ENCODE data around the gene DNAJB14. TPM values are rescaled to one million over a fixed set of nuclear protein-coding genes. Genes with fewer than 3 reads are reported as not detected.

Gene DNAJB14
- total and polyA plus RNA-seq, 2 donors (not counting 1 experiment from before 2014, with no cell fraction given) = 14.4 to 64.9 TPM

DNA sequence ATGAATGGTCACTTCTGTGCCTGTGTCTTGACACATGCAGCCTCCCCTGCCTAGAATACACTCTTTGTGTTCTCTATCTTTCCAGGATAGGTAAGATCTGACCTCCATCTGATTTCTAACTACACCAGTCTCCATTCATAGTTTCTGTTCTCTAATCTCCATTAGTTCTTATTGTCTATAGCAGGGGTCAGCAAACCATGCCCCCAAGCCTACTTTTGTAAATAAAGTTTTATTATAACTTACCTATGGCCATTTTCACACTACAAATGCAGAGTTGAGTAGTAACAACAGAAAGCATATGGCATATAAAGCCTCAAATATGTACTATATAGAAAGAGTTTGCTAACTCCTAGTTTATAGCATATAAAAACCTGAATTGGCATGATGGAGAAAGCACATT, 41.3 kb upstream of the DNAJB14 start:
- peaks cover 14% of the 10 kb centered on the region for H3K27me3 Mint-ChIP-seq
- H3K9ac ChIP-seq (ENCODE audit: low read length) = no peak overlapping the region
- TF ChIP-seq, protein P1, sequence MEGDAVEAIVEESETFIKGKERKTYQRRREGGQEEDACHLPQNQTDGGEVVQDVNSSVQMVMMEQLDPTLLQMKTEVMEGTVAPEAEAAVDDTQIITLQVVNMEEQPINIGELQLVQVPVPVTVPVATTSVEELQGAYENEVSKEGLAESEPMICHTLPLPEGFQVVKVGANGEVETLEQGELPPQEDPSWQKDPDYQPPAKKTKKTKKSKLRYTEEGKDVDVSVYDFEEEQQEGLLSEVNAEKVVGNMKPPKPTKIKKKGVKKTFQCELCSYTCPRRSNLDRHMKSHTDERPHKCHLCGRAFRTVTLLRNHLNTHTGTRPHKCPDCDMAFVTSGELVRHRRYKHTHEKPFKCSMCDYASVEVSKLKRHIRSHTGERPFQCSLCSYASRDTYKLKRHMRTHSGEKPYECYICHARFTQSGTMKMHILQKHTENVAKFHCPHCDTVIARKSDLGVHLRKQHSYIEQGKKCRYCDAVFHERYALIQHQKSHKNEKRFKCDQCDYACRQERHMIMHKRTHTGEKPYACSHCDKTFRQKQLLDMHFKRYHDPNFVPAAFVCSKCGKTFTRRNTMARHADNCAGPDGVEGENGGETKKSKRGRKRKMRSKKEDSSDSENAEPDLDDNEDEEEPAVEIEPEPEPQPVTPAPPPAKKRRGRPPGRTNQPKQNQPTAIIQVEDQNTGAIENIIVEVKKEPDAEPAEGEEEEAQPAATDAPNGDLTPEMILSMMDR (IDR thresholded peaks at IDR 0.05) = no peak
- no peak for TF ChIP-seq EZH2 (IDR thresholded peaks at IDR 0.05; ENCODE audit: borderline replicate concordance, insufficient read depth, low read depth, low read length, poor library complexity, severe bottlenecking)
- no peaks in the 10 kb centered on the region for H3K36me3 ChIP-seq (replicated peaks in 1 of 2; ENCODE audit: control extremely low read depth in 1 of 2, control insufficient read depth in 1 of 2, extremely low read depth in 1 of 2, insufficient read depth in 2 of 2, low read length in 1 of 2)
- DNase-seq (no peak), ATAC-seq (ENCODE audit: low read depth) (no peak)
- H3K4me3 ChIP-seq (ENCODE audit: control extremely low read depth in 1 of 5, extremely low read depth in 1 of 5, insufficient read depth in 1 of 5, low read depth in 2 of 5, low read length in 4 of 5) = no peak overlapping the region
- no peak overlapping the region for H3K4me3 Mint-ChIP-seq
- no peaks in the 10 kb centered on the region for H3K9me3 ChIP-seq (ENCODE audit: control extremely low read depth in 1 of 3, control insufficient read depth in 2 of 3, insufficient read depth in 1 of 3, low read length in 2 of 3)
- no peaks in the 10 kb centered on the region for H3K79me2 ChIP-seq (ENCODE audit: control insufficient read depth, insufficient read depth, low read length)
- no peaks in the 10 kb centered on the region for H3K4me1 ChIP-seq (ENCODE audit: control insufficient read depth in 2 of 2, insufficient read depth in 2 of 2, low read length in 2 of 2)
- no peaks in the 10 kb centered on the region for H3K27me3 ChIP-seq (replicated peaks in 1 of 4; ENCODE audit: control extremely low read depth in 1 of 4, control insufficient read depth in 3 of 4, insufficient read depth in 4 of 4, low read length in 3 of 4)
- no peaks in the 10 kb centered on the region for H3K4me1 Mint-ChIP-seq
- H3K4me2 ChIP-seq (replicated peaks; ENCODE audit: low read depth, low read length, poor library complexity, severe bottlenecking) = no peak overlapping the region
- H3K27ac Mint-ChIP-seq = no peak overlapping the region
- CTCF ChIA-PET = no interaction called here
- H2AFZ ChIP-seq (ENCODE audit: insufficient read depth, low read depth, low read length, poor library complexity, severe bottlenecking) = no peak overlapping the region
- H4K20me1 ChIP-seq (ENCODE audit: control insufficient read depth, insufficient read depth, low read length, poor library complexity, severe bottlenecking) = no peaks in the 10 kb centered on the region
- no peaks in the 10 kb centered on the region for H3K9me3 Mint-ChIP-seq (ENCODE audit: insufficient read depth)
- intact Hi-C loops (cut with micrococcal nuclease) = no loop called here
- no peak overlapping the region for H3K27ac ChIP-seq (ENCODE audit: low read length in 2 of 2)
- POLR2A ChIA-PET = no interaction called here

DNA sequence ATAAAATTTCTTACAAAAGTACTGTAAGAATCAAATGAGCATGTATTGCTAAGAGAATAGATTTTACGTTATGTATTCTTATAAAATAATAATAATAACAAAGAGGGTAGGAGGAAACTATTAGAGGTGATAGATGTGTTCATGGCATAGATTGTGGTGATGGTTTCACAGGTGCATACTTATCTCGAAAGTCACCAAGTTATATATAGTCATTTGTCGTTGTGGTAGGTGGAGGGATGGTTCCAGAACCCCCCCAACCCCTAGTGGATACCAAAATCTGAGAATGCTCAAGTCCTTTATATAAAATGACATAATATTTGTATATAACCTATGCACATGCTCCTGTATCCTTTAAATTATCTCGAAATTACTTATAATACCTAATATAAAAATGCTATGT, 40.4 kb upstream of the DNAJB14 start:
- ChIA-PET CTCF (interaction anchor here (0.7 kb wide), 1 partner anchor 269 kb away, joined by 4 read pairs; no protein-coding TSS in a partner anchor), POLR2A (no interaction called here)
- Mint-ChIP-seq H3K4me1 (no peaks in the 10 kb centered on the region), H3K4me3 (no peak overlapping the region), H3K27ac (no peak overlapping the region), H3K9me3 (ENCODE audit: insufficient read depth) (no peaks in the 10 kb centered on the region), H3K27me3 (peaks cover 14% of the 10 kb centered on the region)
- ATAC-seq (ENCODE audit: low read depth) = no peak
- intact Hi-C loops (cut with micrococcal nuclease) = no loop called here
- no peak overlapping the region for H2AFZ ChIP-seq (ENCODE audit: insufficient read depth, low read depth, low read length, poor library complexity, severe bottlenecking)
- H3K9me3 ChIP-seq (ENCODE audit: control extremely low read depth in 1 of 3, control insufficient read depth in 2 of 3, insufficient read depth in 1 of 3, low read length in 2 of 3) = no peaks in the 10 kb centered on the region
- no peak overlapping the region for H3K27ac ChIP-seq (ENCODE audit: low read length in 2 of 2)
- DNase-seq = no peak
- TF ChIP-seq EZH2 (IDR thresholded peaks at IDR 0.05; ENCODE audit: borderline replicate concordance, insufficient read depth, low read depth, low read length, poor library complexity, severe bottlenecking) = no peak
- TF ChIP-seq, protein P1 (IDR thresholded peaks at IDR 0.05) = no peak
- H3K4me2 ChIP-seq (replicated peaks; ENCODE audit: low read depth, low read length, poor library complexity, severe bottlenecking) = no peak overlapping the region
- no peaks in the 10 kb centered on the region for H3K27me3 ChIP-seq (replicated peaks in 1 of 4; ENCODE audit: control extremely low read depth in 1 of 4, control insufficient read depth in 3 of 4, insufficient read depth in 4 of 4, low read length in 3 of 4)
- H3K9ac ChIP-seq (ENCODE audit: low read length) = no peak overlapping the region
- H3K4me3 ChIP-seq (ENCODE audit: control extremely low read depth in 1 of 5, extremely low read depth in 1 of 5, insufficient read depth in 1 of 5, low read depth in 2 of 5, low read length in 4 of 5) = no peak overlapping the region
- no peaks in the 10 kb centered on the region for H3K4me1 ChIP-seq (ENCODE audit: control insufficient read depth in 2 of 2, insufficient read depth in 2 of 2, low read length in 2 of 2)
- no CpG with 5 or more reads among the region's 4 CpGs for WGBS (ENCODE audit: insufficient coverage)
- no peaks in the 10 kb centered on the region for H3K79me2 ChIP-seq (ENCODE audit: control insufficient read depth, insufficient read depth, low read length)
- H3K36me3 ChIP-seq (replicated peaks in 1 of 2; ENCODE audit: control extremely low read depth in 1 of 2, control insufficient read depth in 1 of 2, extremely low read depth in 1 of 2, insufficient read depth in 2 of 2, low read length in 1 of 2) = no peaks in the 10 kb centered on the region
- no peaks in the 10 kb centered on the region for H4K20me1 ChIP-seq (ENCODE audit: control insufficient read depth, insufficient read depth, low read length, poor library complexity, severe bottlenecking)
